ENCODE results near the gene GNE.

GRCh38 chr9:36258208-36258995 lies at the start of gene GNE:
- TF ChIP-seq CTCF (conservative IDR thresholded peaks at IDR 0.05; ENCODE audit: low read depth, low read length) (no peak), EZH2 (IDR thresholded peaks at IDR 0.05; ENCODE audit: borderline replicate concordance, low read depth, low read length, poor library complexity, severe bottlenecking) (no peak)

All from A673 (cell line).